ENCODE data around the gene B4GALT5.

B4GALT5 gene

GRCh38 chr20:49608752-49609670 is 104.7 kb downstream of the B4GALT5 start:
- no CpG with 5 or more reads among the region's 17 CpGs for WGBS (ENCODE audit: insufficient coverage, insufficient read length)
- H3K4me3 ChIP-seq (ENCODE audit: low read length): no peak overlapping the region
- H3K36me3 ChIP-seq (ENCODE audit: control insufficient read depth, insufficient read depth, low read length): no peaks in the 10 kb centered on the region
- H3K9me3 ChIP-seq (ENCODE audit: control insufficient read depth, insufficient read depth, low read length): no peaks in the 10 kb centered on the region
- H3K27me3 ChIP-seq (ENCODE audit: control insufficient read depth, insufficient read depth, low read length): no peaks in the 10 kb centered on the region
- no peaks in the 10 kb centered on the region; the same call in 1 of the 2 replicates for H3K4me1 ChIP-seq (ENCODE audit: control insufficient read depth, insufficient read depth, low read length)
- DNase-seq (ENCODE audit: low read depth, low spot score): peak; percentile 57
- no peak overlapping the region for H3K27ac ChIP-seq (ENCODE audit: low read length)

GRCh38 chr20:49607568-49607967 is 106.1 kb downstream of the B4GALT5 start:
- Histone ChIP-seq H3K36me3 (ENCODE audit: control insufficient read depth, insufficient read depth, low read length) (no peaks in the 10 kb centered on the region), H3K4me3 (ENCODE audit: low read length) (no peak overlapping the region), H3K27me3 (ENCODE audit: control insufficient read depth, insufficient read depth, low read length) (no peaks in the 10 kb centered on the region), H3K9me3 (ENCODE audit: control insufficient read depth, insufficient read depth, low read length) (no peaks in the 10 kb centered on the region), H3K27ac (ENCODE audit: low read length) (no peak overlapping the region), H3K4me1 (ENCODE audit: control insufficient read depth, insufficient read depth, low read length) (no peaks in the 10 kb centered on the region; the same call in 1 of the 2 replicates)
- no CpG with 5 or more reads among the region's 1 CpG for whole genome bisulfite sequencing (ENCODE audit: insufficient coverage, insufficient read length)
- DNase-seq (ENCODE audit: low read depth, low spot score): no peak

- Histone ChIP-seq H3K4me3 (ENCODE audit: low read length) (no peak overlapping the region), H3K27me3 (ENCODE audit: control insufficient read depth, insufficient read depth, low read length) (no peaks in the 10 kb centered on the region), H3K9me3 (ENCODE audit: control insufficient read depth, insufficient read depth, low read length) (no peaks in the 10 kb centered on the region), H3K27ac (ENCODE audit: low read length) (no peak overlapping the region), H3K36me3 (ENCODE audit: control insufficient read depth, insufficient read depth, low read length) (no peaks in the 10 kb centered on the region), H3K4me1 (ENCODE audit: control insufficient read depth, insufficient read depth, low read length) (no peaks in the 10 kb centered on the region)
- no peak for DNase-seq (ENCODE audit: low read depth, low spot score)
- no CpG with 5 or more reads among the region's 11 CpGs for WGBS (ENCODE audit: insufficient coverage, insufficient read length)
Observed at GRCh38 chr20:49603209-49603627, 110.5 kb downstream of the B4GALT5 start.

GRCh38 chr20:49602345-49603208 is 111.1 kb downstream of the B4GALT5 start:
- WGBS (ENCODE audit: insufficient coverage, insufficient read length): no CpG with 5 or more reads among the region's 9 CpGs
- Histone ChIP-seq H3K27me3 (ENCODE audit: control insufficient read depth, insufficient read depth, low read length) (no peaks in the 10 kb centered on the region), H3K4me1 (ENCODE audit: control insufficient read depth, insufficient read depth, low read length) (no peaks in the 10 kb centered on the region), H3K9me3 (ENCODE audit: control insufficient read depth, insufficient read depth, low read length) (no peaks in the 10 kb centered on the region), H3K27ac (ENCODE audit: low read length) (no peak overlapping the region), H3K4me3 (ENCODE audit: low read length) (no peak overlapping the region), H3K36me3 (ENCODE audit: control insufficient read depth, insufficient read depth, low read length) (no peaks in the 10 kb centered on the region)
- no peak for DNase-seq (ENCODE audit: low read depth, low spot score)

- DNase-seq (ENCODE audit: low read depth, low spot score): no peak
- H3K9me3 ChIP-seq (ENCODE audit: control insufficient read depth, insufficient read depth, low read length): no peaks in the 10 kb centered on the region
- H3K36me3 ChIP-seq (ENCODE audit: control insufficient read depth, insufficient read depth, low read length): no peaks in the 10 kb centered on the region
- WGBS (ENCODE audit: insufficient coverage, insufficient read length): no CpG with 5 or more reads among the region's 5 CpGs
- H3K27ac ChIP-seq (ENCODE audit: low read length): no peak overlapping the region
- H3K4me1 ChIP-seq (ENCODE audit: control insufficient read depth, insufficient read depth, low read length): no peaks in the 10 kb centered on the region
- H3K4me3 ChIP-seq (ENCODE audit: low read length): no peak overlapping the region
- H3K27me3 ChIP-seq (ENCODE audit: control insufficient read depth, insufficient read depth, low read length): no peaks in the 10 kb centered on the region
Observed at GRCh38 chr20:49601153-49601924, 112.3 kb downstream of the B4GALT5 start.

GRCh38 chr20:49599746-49600113 is 113.9 kb downstream of the B4GALT5 start:
- H3K4me3 ChIP-seq (ENCODE audit: low read length): no peak overlapping the region
- WGBS (ENCODE audit: insufficient coverage, insufficient read length): no CpG with 5 or more reads among the region's 4 CpGs
- no peak overlapping the region for H3K27ac ChIP-seq (ENCODE audit: low read length)
- H3K9me3 ChIP-seq (ENCODE audit: control insufficient read depth, insufficient read depth, low read length): no peaks in the 10 kb centered on the region
- no peaks in the 10 kb centered on the region for H3K36me3 ChIP-seq (ENCODE audit: control insufficient read depth, insufficient read depth, low read length)
- H3K4me1 ChIP-seq (ENCODE audit: control insufficient read depth, insufficient read depth, low read length): no peaks in the 10 kb centered on the region
- DNase-seq (ENCODE audit: low read depth, low spot score): no peak
- no peaks in the 10 kb centered on the region for H3K27me3 ChIP-seq (ENCODE audit: control insufficient read depth, insufficient read depth, low read length)

- H3K4me1 ChIP-seq (ENCODE audit: control insufficient read depth, insufficient read depth, low read length): no peaks in the 10 kb centered on the region
- H3K27me3 ChIP-seq (ENCODE audit: control insufficient read depth, insufficient read depth, low read length): no peaks in the 10 kb centered on the region
- H3K27ac ChIP-seq (ENCODE audit: low read length): no peak overlapping the region
- H3K9me3 ChIP-seq (ENCODE audit: control insufficient read depth, insufficient read depth, low read length): no peaks in the 10 kb centered on the region
- no peak for DNase-seq (ENCODE audit: low read depth, low spot score)
- H3K4me3 ChIP-seq (ENCODE audit: low read length): no peak overlapping the region
- H3K36me3 ChIP-seq (ENCODE audit: control insufficient read depth, insufficient read depth, low read length): no peaks in the 10 kb centered on the region
- no CpG with 5 or more reads among the region's 4 CpGs for WGBS (ENCODE audit: insufficient coverage, insufficient read length)
Observed at GRCh38 chr20:49597825-49598395, 115.8 kb downstream of the B4GALT5 start.

- Histone ChIP-seq H3K4me3 (ENCODE audit: low read length) (no peak overlapping the region), H3K27me3 (ENCODE audit: control insufficient read depth, insufficient read depth, low read length) (no peaks in the 10 kb centered on the region), H3K9me3 (ENCODE audit: control insufficient read depth, insufficient read depth, low read length) (no peaks in the 10 kb centered on the region), H3K36me3 (ENCODE audit: control insufficient read depth, insufficient read depth, low read length) (no peaks in the 10 kb centered on the region), H3K27ac (ENCODE audit: low read length) (no peak overlapping the region), H3K4me1 (ENCODE audit: control insufficient read depth, insufficient read depth, low read length) (no peaks in the 10 kb centered on the region)
- WGBS (ENCODE audit: insufficient coverage, insufficient read length): no CpG with 5 or more reads among the region's 15 CpGs
- DNase-seq (ENCODE audit: low read depth, low spot score): no peak
Observed at GRCh38 chr20:49595811-49596561, 117.7 kb downstream of the B4GALT5 start.

- H3K27me3 ChIP-seq (ENCODE audit: control insufficient read depth, insufficient read depth, low read length): no peaks in the 10 kb centered on the region
- H3K9me3 ChIP-seq (ENCODE audit: control insufficient read depth, insufficient read depth, low read length): no peaks in the 10 kb centered on the region
- WGBS (ENCODE audit: insufficient coverage, insufficient read length): no CpG with 5 or more reads among the region's 10 CpGs
- no peak overlapping the region for H3K4me3 ChIP-seq (ENCODE audit: low read length)
- no peaks in the 10 kb centered on the region for H3K36me3 ChIP-seq (ENCODE audit: control insufficient read depth, insufficient read depth, low read length)
- H3K4me1 ChIP-seq (ENCODE audit: control insufficient read depth, insufficient read depth, low read length): no peaks in the 10 kb centered on the region
- no peak for DNase-seq (ENCODE audit: low read depth, low spot score)
- no peak overlapping the region for H3K27ac ChIP-seq (ENCODE audit: low read length)
Observed at GRCh38 chr20:49595346-49595745, 118.3 kb downstream of the B4GALT5 start.
